ENCODE measurements around the gene HYAL1.
A peak's percentile ranks its signal among the peaks of the same experiment; 100 is the strongest.

Gene HYAL1

DNA sequence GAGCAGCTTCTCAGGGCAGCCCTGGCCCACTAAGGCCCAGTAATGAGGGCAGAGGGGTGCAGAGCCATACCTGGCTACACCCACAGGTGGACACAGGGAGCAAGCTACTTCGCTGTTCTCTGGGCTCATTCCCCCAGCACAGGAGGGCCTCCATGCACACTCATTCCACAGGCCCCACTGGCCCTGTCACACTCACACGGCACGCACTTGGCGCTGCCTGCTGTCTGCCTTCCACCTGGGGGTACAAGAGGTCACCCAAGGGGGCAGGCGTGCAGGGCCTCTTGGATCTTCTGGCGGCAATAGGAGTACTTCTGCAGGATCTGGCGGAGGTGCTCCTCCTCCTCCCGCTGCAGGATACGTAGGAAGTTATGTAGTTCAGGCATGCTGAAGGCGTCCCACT, 27.0 kb upstream of the HYAL1 start (continued):
- TF ChIP-seq, protein P1, sequence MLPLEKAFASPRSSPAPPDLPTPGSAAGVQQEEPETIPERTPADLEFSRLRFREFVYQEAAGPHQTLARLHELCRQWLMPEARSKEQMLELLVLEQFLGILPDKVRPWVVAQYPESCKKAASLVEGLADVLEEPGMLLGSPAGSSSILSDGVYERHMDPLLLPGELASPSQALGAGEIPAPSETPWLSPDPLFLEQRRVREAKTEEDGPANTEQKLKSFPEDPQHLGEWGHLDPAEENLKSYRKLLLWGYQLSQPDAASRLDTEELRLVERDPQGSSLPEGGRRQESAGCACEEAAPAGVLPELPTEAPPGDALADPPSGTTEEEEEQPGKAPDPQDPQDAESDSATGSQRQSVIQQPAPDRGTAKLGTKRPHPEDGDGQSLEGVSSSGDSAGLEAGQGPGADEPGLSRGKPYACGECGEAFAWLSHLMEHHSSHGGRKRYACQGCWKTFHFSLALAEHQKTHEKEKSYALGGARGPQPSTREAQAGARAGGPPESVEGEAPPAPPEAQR (tag by site-specific recombination; IDR thresholded peaks at IDR 0.05) = no peak
- TF ChIP-seq, protein P2, sequence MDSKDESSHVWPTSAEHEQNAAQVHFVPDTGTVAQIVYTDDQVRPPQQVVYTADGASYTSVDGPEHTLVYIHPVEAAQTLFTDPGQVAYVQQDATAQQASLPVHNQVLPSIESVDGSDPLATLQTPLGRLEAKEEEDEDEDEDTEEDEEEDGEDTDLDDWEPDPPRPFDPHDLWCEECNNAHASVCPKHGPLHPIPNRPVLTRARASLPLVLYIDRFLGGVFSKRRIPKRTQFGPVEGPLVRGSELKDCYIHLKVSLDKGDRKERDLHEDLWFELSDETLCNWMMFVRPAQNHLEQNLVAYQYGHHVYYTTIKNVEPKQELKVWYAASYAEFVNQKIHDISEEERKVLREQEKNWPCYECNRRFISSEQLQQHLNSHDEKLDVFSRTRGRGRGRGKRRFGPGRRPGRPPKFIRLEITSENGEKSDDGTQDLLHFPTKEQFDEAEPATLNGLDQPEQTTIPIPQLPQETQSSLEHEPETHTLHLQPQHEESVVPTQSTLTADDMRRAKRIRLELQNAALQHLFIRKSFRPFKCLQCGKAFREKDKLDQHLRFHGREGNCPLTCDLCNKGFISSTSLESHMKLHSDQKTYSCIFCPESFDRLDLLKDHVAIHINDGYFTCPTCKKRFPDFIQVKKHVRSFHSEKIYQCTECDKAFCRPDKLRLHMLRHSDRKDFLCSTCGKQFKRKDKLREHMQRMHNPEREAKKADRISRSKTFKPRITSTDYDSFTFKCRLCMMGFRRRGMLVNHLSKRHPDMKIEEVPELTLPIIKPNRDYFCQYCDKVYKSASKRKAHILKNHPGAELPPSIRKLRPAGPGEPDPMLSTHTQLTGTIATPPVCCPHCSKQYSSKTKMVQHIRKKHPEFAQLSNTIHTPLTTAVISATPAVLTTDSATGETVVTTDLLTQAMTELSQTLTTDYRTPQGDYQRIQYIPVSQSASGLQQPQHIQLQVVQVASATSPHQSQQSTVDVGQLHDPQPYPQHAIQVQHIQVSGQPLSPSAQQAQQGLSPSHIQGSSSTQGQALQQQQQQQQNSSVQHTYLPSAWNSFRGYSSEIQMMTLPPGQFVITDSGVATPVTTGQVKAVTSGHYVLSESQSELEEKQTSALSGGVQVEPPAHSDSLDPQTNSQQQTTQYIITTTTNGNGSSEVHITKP (tag by site-specific recombination; IDR thresholded peaks at IDR 0.05) = no peak
- no peak for TF ChIP-seq KLF7 (tag by site-specific recombination; IDR thresholded peaks at IDR 0.05; ENCODE audit: borderline replicate concordance)
- TF ChIP-seq ZNF571 (tag by site-specific recombination; IDR thresholded peaks at IDR 0.05) = no peak
- TF ChIP-seq TRIM28 (IDR thresholded peaks at IDR 0.05; ENCODE audit: borderline replicate concordance, low read length) = no peak
- TF ChIP-seq KLF1 (tag by site-specific recombination; IDR thresholded peaks at IDR 0.05) = no peak
- no peak for TF ChIP-seq ZNF214 (tag by site-specific recombination; IDR thresholded peaks at IDR 0.05; ENCODE audit: borderline replicate concordance)
- TF ChIP-seq ZNF658 (tag by site-specific recombination; IDR thresholded peaks at IDR 0.05) = no peak

DNA sequence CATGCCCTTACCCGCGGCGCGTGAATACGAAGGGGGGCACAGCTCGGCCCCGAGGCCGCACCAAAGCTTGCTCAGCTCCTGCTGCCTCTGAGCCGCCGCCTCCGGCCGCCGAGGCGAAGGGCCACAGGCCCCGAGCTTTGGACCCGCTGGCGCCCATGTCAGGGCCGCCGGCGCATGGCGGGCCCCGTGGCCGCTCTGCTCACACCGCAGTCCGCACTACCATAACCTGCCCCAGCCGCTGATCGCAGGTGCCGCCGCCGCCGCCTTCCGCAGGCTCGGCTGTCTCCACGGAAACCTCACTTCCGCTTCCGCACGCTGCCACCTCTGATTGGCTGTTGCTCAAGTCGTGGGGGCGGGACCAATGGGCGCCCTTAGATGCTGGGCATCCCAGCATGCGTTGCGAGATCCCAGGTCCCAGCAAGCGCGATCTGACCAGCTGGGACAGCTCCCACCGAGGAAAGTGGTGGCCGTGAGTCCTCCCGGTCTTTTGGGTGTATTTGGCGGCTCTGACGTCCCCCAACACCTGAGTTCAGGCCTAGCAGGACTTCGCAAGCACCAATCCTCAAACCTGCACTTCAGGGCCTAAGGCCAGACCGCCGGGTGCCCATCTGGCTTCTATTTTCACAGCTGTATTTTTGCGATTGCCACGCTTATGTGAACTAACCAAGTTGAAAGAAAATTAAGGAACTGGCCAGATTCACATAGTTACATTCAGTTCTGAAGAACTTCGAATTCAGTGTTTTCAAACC, 24.7 kb upstream of the HYAL1 start, which contains the start of gene TUSC2:
TUSC2 (minus strand) TSS at position 281 of the 749 bp plus-strand sequence; CDS start at position 157, 124 bp downstream.
- CTCF ChIA-PET = interaction anchor here (0.6 to 1.7 kb wide), 4 partner anchors 8 to 214 kb away, joined by 3 to 7 read pairs (median 4); no protein-coding TSS in a partner anchor
- POLR2A ChIA-PET = interaction anchor here (0.6 to 2.6 kb wide), 19 partner anchors 9 to 1402 kb away, joined by 3 to 63 read pairs (median 6); partner anchors contain the start of genes CYB561D2, HYAL1, HYAL3 and IFRD2
- Histone ChIP-seq H3K36me3 (ENCODE audit: control insufficient read depth in 2 of 2, insufficient read depth in 1 of 2, low read length in 2 of 2) (peaks cover 6 to 73% of the 10 kb centered on the region in 2 experiments), H3K4me1 (ENCODE audit: control insufficient read depth, insufficient read depth, low read length) (no peaks in the 10 kb centered on the region), H3K4me3 (ENCODE audit: low read depth, low read length) (peak within 1 kb of the TSS; percentile 92), H3K9me3 (ENCODE audit: control insufficient read depth, insufficient read depth, low read depth, low read length) (no peaks in the 10 kb centered on the region), H3K27ac (ENCODE audit: extremely low read depth, low read depth, low read length) (peak within 1 kb of the TSS; percentile 71)
- TF ChIP-seq, protein P3, sequence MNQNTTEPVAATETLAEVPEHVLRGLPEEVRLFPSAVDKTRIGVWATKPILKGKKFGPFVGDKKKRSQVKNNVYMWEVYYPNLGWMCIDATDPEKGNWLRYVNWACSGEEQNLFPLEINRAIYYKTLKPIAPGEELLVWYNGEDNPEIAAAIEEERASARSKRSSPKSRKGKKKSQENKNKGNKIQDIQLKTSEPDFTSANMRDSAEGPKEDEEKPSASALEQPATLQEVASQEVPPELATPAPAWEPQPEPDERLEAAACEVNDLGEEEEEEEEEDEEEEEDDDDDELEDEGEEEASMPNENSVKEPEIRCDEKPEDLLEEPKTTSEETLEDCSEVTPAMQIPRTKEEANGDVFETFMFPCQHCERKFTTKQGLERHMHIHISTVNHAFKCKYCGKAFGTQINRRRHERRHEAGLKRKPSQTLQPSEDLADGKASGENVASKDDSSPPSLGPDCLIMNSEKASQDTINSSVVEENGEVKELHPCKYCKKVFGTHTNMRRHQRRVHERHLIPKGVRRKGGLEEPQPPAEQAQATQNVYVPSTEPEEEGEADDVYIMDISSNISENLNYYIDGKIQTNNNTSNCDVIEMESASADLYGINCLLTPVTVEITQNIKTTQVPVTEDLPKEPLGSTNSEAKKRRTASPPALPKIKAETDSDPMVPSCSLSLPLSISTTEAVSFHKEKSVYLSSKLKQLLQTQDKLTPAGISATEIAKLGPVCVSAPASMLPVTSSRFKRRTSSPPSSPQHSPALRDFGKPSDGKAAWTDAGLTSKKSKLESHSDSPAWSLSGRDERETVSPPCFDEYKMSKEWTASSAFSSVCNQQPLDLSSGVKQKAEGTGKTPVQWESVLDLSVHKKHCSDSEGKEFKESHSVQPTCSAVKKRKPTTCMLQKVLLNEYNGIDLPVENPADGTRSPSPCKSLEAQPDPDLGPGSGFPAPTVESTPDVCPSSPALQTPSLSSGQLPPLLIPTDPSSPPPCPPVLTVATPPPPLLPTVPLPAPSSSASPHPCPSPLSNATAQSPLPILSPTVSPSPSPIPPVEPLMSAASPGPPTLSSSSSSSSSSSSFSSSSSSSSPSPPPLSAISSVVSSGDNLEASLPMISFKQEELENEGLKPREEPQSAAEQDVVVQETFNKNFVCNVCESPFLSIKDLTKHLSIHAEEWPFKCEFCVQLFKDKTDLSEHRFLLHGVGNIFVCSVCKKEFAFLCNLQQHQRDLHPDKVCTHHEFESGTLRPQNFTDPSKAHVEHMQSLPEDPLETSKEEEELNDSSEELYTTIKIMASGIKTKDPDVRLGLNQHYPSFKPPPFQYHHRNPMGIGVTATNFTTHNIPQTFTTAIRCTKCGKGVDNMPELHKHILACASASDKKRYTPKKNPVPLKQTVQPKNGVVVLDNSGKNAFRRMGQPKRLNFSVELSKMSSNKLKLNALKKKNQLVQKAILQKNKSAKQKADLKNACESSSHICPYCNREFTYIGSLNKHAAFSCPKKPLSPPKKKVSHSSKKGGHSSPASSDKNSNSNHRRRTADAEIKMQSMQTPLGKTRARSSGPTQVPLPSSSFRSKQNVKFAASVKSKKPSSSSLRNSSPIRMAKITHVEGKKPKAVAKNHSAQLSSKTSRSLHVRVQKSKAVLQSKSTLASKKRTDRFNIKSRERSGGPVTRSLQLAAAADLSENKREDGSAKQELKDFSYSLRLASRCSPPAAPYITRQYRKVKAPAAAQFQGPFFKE (tag by site-specific recombination; IDR thresholded peaks at IDR 0.05; ENCODE audit: borderline replicate concordance) = no peak
- TF ChIP-seq, protein P4, sequence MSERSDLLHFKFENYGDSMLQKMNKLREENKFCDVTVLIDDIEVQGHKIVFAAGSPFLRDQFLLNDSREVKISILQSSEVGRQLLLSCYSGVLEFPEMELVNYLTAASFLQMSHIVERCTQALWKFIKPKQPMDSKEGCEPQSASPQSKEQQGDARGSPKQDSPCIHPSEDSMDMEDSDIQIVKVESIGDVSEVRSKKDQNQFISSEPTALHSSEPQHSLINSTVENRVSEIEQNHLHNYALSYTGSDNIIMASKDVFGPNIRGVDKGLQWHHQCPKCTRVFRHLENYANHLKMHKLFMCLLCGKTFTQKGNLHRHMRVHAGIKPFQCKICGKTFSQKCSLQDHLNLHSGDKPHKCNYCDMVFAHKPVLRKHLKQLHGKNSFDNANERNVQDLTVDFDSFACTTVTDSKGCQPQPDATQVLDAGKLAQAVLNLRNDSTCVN (tag by site-specific recombination; optimal IDR thresholded peaks at IDR 0.05) = peak; percentile 64
- TF ChIP-seq ZBTB17 (tag by site-specific recombination; IDR thresholded peaks at IDR 0.05) (peak; percentile 68), YY1 (tag by site-specific recombination; IDR thresholded peaks at IDR 0.05) (no peak), YY2 (tag by site-specific recombination; IDR thresholded peaks at IDR 0.05) (0 out of 2 replicates have a peak, but pooled peaks have one; percentile 32), SP2 (tag by site-specific recombination; IDR thresholded peaks at IDR 0.05) (peak; percentile 93)
- TF ChIP-seq, protein P5, sequence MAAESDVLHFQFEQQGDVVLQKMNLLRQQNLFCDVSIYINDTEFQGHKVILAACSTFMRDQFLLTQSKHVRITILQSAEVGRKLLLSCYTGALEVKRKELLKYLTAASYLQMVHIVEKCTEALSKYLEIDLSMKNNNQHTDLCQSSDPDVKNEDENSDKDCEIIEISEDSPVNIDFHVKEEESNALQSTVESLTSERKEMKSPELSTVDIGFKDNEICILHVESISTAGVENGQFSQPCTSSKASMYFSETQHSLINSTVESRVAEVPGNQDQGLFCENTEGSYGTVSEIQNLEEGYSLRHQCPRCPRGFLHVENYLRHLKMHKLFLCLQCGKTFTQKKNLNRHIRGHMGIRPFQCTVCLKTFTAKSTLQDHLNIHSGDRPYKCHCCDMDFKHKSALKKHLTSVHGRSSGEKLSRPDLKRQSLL (tag by site-specific recombination; IDR thresholded peaks at IDR 0.05) = no peak
- TF ChIP-seq, protein P6, sequence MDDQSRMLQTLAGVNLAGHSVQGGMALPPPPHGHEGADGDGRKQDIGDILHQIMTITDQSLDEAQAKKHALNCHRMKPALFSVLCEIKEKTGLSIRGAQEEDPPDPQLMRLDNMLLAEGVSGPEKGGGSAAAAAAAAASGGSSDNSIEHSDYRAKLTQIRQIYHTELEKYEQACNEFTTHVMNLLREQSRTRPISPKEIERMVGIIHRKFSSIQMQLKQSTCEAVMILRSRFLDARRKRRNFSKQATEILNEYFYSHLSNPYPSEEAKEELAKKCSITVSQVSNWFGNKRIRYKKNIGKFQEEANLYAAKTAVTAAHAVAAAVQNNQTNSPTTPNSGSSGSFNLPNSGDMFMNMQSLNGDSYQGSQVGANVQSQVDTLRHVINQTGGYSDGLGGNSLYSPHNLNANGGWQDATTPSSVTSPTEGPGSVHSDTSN (CRISPR knock-in tag; IDR thresholded peaks at IDR 0.05) = 0 out of 2 replicates have a peak, but pooled peaks have one; percentile 20
- TF ChIP-seq, protein P7, sequence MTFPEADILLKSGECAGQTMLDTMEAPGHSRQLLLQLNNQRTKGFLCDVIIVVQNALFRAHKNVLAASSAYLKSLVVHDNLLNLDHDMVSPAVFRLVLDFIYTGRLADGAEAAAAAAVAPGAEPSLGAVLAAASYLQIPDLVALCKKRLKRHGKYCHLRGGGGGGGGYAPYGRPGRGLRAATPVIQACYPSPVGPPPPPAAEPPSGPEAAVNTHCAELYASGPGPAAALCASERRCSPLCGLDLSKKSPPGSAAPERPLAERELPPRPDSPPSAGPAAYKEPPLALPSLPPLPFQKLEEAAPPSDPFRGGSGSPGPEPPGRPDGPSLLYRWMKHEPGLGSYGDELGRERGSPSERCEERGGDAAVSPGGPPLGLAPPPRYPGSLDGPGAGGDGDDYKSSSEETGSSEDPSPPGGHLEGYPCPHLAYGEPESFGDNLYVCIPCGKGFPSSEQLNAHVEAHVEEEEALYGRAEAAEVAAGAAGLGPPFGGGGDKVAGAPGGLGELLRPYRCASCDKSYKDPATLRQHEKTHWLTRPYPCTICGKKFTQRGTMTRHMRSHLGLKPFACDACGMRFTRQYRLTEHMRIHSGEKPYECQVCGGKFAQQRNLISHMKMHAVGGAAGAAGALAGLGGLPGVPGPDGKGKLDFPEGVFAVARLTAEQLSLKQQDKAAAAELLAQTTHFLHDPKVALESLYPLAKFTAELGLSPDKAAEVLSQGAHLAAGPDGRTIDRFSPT (tag by site-specific recombination; IDR thresholded peaks at IDR 0.05) = 0 out of 2 replicates have a peak, but pooled peaks have one; percentile 33
